GM20000 (cell line): ENCODE results near the gene CCNK.

ENCODE experiments used
- DNase-seq: peaks from one replicate; pipeline ENCODE4 v3.0.0; 2012; ENCODE audit warnings: low spot score
- TF ChIP-seq, protein P1 (sequence below): IDR thresholded peaks from 2 replicates; pipeline ENCODE4 v1.5.1; 2012; ENCODE audit warnings: mild to moderate bottlenecking, control low read depth; ENCODE audit errors: extremely low read depth, missing control alignments

The CCNK gene

DNA sequence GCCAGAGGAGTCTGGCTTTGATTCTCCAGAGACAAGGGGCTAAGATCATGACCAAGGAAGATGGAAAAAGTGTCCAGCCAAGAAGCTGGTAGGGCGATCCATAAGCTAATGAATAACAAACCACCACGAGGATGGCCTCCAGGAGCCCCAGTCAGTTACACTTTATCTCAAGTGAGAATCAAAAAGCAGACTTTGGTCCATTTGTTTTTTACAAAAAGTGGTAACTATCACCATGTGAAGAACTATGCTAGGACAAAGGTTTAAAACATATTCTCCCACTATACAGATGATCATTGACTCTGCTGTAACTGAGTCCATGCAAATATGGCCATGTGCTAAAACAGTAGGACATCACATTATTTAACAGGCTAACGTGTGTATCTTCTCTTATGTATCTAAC, 14.5 kb upstream of the CCNK start:
- TF ChIP-seq, protein P1, sequence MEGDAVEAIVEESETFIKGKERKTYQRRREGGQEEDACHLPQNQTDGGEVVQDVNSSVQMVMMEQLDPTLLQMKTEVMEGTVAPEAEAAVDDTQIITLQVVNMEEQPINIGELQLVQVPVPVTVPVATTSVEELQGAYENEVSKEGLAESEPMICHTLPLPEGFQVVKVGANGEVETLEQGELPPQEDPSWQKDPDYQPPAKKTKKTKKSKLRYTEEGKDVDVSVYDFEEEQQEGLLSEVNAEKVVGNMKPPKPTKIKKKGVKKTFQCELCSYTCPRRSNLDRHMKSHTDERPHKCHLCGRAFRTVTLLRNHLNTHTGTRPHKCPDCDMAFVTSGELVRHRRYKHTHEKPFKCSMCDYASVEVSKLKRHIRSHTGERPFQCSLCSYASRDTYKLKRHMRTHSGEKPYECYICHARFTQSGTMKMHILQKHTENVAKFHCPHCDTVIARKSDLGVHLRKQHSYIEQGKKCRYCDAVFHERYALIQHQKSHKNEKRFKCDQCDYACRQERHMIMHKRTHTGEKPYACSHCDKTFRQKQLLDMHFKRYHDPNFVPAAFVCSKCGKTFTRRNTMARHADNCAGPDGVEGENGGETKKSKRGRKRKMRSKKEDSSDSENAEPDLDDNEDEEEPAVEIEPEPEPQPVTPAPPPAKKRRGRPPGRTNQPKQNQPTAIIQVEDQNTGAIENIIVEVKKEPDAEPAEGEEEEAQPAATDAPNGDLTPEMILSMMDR, result no peak
- no peak for DNase-seq

DNA sequence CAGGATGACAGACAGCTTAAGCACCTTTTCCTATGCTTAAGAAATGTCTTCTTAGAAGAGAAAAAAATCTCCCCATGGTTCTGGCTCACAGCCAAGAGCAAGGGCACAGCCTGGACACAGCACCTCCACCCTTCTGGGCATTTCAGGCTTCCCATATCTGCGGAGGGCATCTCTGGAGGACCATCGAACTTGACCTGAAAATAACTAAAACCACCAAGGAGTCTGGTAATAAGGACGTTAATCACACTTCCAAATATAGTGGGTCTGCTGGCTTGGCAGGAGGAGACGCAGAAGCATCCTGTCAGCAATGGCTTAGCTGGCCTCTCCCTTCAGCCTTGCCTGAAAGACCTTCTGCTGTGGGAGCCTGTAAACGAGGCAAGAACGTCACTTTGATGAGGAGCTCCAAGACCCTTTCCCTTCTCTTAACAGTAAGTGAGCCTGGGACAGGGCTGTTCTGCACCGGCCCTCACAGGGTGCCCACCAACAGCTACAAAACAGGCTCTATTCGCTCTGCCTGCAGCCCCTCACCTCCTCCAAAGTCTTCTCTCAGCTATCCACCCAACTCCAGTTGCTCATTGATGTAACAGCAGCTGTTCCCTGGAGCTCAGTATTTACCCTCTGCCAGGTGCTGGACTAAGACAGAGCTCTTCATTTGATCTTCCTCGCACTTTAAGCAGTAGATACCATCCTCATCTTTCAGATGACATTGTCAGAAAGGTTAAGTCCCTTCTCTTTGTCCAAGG, 13.7 kb upstream of the CCNK start:
- TF ChIP-seq, protein P1, result no peak
- DNase-seq, result no peak

DNA sequence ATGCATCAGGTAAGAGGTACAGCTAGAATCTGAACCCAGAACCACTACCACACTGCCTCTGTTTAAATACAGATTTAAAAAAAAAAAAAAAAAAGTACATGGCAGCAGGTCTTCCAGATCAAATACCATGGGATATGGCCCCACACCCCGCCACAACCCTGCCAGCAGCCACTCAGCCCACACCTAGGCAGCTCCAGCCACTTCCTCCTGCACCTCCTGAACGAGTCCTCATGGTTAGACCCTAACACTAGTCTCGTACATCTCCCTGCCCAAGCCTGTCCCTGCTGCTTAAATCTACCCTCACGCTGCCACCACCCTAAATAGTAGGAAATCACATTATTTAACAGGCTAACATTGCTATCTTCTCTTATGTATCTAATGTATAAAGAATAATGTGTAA, 13.1 kb upstream of the CCNK start:
- no peak for DNase-seq
- TF ChIP-seq, protein P1, result no peak

DNA sequence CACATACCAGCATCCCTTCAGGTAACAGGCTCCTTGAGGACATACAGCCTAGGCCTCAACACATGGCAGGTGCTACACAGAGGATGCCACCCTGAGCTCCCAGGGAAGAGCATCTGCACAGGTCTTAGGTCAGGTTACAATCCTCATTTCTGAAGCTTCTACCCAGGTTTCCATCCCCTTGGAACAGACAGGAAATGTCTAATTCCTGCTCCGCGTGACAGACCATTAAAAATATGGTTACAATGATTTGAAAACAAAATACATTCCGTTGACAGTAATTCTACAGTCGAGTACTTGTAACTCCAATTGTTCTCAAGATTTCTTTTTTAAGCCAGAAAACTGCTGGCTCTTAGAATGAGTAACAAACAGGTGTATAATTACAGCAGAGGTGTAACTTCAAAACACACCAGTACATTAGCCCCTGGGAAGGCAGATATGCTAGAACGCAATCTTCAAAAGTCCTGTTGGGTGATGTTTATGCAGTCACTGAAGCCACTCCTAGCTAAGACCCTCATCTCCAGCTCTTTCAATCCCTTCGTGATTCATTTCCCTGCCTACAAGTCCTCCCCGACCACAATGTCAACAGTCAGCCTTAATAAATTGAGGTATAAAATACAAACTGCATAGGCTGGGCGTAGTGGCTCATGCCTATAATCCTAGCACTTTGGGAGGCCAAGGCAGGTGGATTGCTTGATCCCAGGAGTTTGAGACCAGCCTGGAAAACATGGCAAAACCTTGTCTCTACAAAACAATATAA, 12.2 kb upstream of the CCNK start:
- no peak for DNase-seq
- TF ChIP-seq, protein P1, result no peak

DNA sequence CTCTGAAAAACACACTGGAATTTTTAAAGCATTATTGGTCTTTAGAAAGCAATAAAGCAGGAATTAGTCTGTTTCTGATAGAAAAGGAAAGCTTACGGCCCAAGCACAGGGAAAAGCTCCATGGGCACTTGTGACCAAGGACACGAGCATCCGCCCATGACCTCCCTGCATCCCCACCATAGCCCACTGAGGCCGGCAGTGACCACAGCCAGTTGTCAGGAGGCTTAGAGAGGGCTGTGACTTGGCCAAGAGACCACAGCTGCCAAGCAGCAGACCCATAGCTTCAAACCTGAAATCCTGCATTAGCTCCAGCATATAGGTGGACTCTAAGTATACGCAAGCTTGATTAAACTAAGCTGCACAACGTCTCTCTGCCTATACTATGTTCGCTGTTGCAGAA, 9.5 kb upstream of the CCNK start:
- TF ChIP-seq, protein P1, result no peak
- DNase-seq, result no peak

DNA sequence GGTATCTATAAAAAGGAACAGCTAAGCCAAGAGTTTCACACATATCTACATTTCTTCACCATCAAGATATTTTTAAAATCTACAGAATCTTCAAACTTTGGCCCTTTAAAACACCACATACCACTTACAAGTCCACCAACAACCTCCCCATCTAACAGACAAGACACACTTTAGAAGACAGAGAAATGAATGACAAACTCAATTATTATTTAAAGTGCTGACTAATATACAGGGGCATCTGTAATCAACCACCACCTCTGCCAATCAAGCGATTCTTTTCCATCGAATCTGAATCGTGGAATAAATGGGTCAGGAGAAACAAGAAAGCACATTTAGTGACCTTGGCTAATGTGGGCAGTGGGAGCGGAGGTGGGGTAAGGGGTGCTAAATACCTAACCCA, 8.3 kb upstream of the CCNK start:
- DNase-seq, result no peak
- TF ChIP-seq, protein P1, result no peak

DNA sequence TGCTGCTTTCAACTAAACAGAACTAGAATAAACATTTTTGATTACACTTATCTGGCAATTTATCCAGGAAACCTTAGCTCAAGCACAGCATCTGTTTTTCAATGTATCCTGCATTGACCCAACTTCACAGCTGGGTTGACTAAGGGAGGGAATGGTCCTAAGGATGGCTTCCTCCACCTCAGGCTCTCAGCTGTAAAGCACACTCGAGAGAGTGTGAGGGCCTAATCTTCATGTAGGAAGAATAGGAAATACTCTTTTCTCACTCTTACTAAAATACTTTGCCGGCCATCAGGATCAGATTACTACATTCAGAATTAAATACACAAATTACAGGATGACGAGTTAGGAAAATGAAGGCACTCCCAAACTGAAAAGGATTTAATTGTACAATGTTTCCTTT, 7.8 kb upstream of the CCNK start:
- no peak for DNase-seq
- TF ChIP-seq, protein P1, result no peak
